Neural cell (in vitro differentiated cells): ENCODE results near the gene C6orf132.

Source experiments
- CTCF ChIP-seq: fragments of 450-650 bp; IDR thresholded peaks from 2 replicates; pipeline ENCODE4 v1.5.1; 2014; ENCODE audit warnings: antibody characterized with exemption, mild to moderate bottlenecking, moderate library complexity; ENCODE audit not compliant: poor library complexity, severe bottlenecking
- EZH2 ChIP-seq: fragments of 200-600, 300-800 bp; shearing (Covaris generic), sonication (generic); IDR thresholded peaks from 2 replicates; pipeline ENCODE4 v1.6.1; 2014; ENCODE audit warnings: antibody characterized with exemption, low read length, borderline replicate concordance, mild to moderate bottlenecking; ENCODE audit not compliant: insufficient read depth, poor library complexity, severe bottlenecking
- POLR2AphosphoS5 ChIP-seq: IDR thresholded peaks from 2 replicates; pipeline ENCODE4 v1.6.1; 2012
- REST ChIP-seq: IDR thresholded peaks from 2 replicates; pipeline ENCODE4 v1.6.1; 2012; ENCODE audit warnings: borderline replicate concordance

GRCh38 chr6:42185597-42185996 is 43.2 kb upstream of the C6orf132 start:
- TF ChIP-seq POLR2AphosphoS5: no peak
- no peak for TF ChIP-seq REST
- TF ChIP-seq CTCF: no peak
- TF ChIP-seq EZH2: no peak
